Ectodermal cell (in vitro differentiated cells): ENCODE data around the gene MEOX1.

Source experiments
- H3K27ac ChIP-seq: 2 replicates; pipeline ENCODE4 v1.7.0; 2013; ENCODE audit warnings: mild to moderate bottlenecking, low read depth, low read length; ENCODE audit not compliant: insufficient read depth, poor library complexity, severe bottlenecking
- H3K27me3 ChIP-seq: 2 replicates; pipeline ENCODE4 v1.7.0; 2013; ENCODE audit warnings: mild to moderate bottlenecking, low read length; ENCODE audit not compliant: insufficient read depth, control insufficient read depth, poor library complexity, severe bottlenecking
- H3K36me3 ChIP-seq: one replicate; pipeline ENCODE4 v1.7.0; 2013; ENCODE audit warnings: low read length; ENCODE audit not compliant: control insufficient read depth, insufficient read depth
- H3K4me1 ChIP-seq: one replicate; pipeline ENCODE4 v1.7.0; 2013; ENCODE audit warnings: low read length; ENCODE audit not compliant: control insufficient read depth, insufficient read depth
- H3K4me3 ChIP-seq: 2 replicates; pipeline ENCODE4 v1.7.0; 2013; ENCODE audit warnings: low read depth, low read length, control low read depth; ENCODE audit not compliant: insufficient read depth
- H3K9me3 ChIP-seq: 2 replicates; pipeline ENCODE4 v1.7.0; 2013; ENCODE audit warnings: mild to moderate bottlenecking, low read length, moderate library complexity; ENCODE audit not compliant: control insufficient read depth
- WGBS, 2 experiments: methylation state at CpG; one replicate each; pipeline ENCODE4 v1.1.7; 2013; ENCODE audit warnings: missing lambda C conversion rate in 2 of 2; 5-methylcytosine and 5-hydroxymethylcytosine counted together

Gene MEOX1

GRCh38 chr17:43659823-43660617 lies 1.7 kb downstream of the MEOX1 start:
- Histone ChIP-seq H3K9me3 (no peaks in the 10 kb centered on the region), H3K27me3 (no peaks in the 10 kb centered on the region), H3K36me3 (no peaks in the 10 kb centered on the region), H3K27ac (no peak overlapping the region), H3K4me1 (peaks cover 64% of the 10 kb centered on the region), H3K4me3 (no peak overlapping the region)
- WGBS, 2 experiments = 81% methylated on average over 11 of the region's 11 CpGs

GRCh38 chr17:43658900-43659299 lies 2.8 kb downstream of the MEOX1 start:
- Histone ChIP-seq H3K4me3 (no peak overlapping the region), H3K4me1 (peaks cover 60% of the 10 kb centered on the region), H3K27me3 (no peaks in the 10 kb centered on the region), H3K27ac (no peak overlapping the region), H3K9me3 (no peaks in the 10 kb centered on the region), H3K36me3 (no peaks in the 10 kb centered on the region)
- WGBS, 2 experiments = 66 to 67% methylated on average over 9 of the region's 9 CpGs

GRCh38 chr17:43655693-43656255 lies 5.9 kb downstream of the MEOX1 start:
- Histone ChIP-seq H3K27ac (no peak overlapping the region), H3K4me3 (no peak overlapping the region), H3K27me3 (no peaks in the 10 kb centered on the region), H3K9me3 (no peaks in the 10 kb centered on the region), H3K4me1 (peaks cover 43% of the 10 kb centered on the region), H3K36me3 (no peaks in the 10 kb centered on the region)
- 80 to 87% methylated on average over 3 to 5 of the region's 5 CpGs for WGBS, 2 experiments

- H3K36me3 ChIP-seq = no peaks in the 10 kb centered on the region
- no peak overlapping the region for H3K4me3 ChIP-seq
- no peak overlapping the region for H3K27ac ChIP-seq
- H3K9me3 ChIP-seq = no peaks in the 10 kb centered on the region
- 71 to 73% methylated on average over 6 of the region's 6 CpGs for WGBS, 2 experiments
- H3K4me1 ChIP-seq = peaks cover 17% of the 10 kb centered on the region
- peaks cover 4% of the 10 kb centered on the region for H3K27me3 ChIP-seq
These were observed 9.6 kb downstream of the MEOX1 start for GRCh38 chr17:43652124-43652480.

- Histone ChIP-seq H3K36me3 (no peaks in the 10 kb centered on the region), H3K27me3 (peaks cover 19% of the 10 kb centered on the region)
- 83 to 84% methylated on average over 8 of the region's 8 CpGs for WGBS, 2 experiments
These were observed 11.3 kb downstream of the MEOX1 start for GRCh38 chr17:43650471-43650870.

GRCh38 chr17:43648916-43649315 lies 12.8 kb downstream of the MEOX1 start:
- no peak overlapping the region for H3K4me3 ChIP-seq
- H3K9me3 ChIP-seq = no peaks in the 10 kb centered on the region
- H3K4me1 ChIP-seq = peaks cover 7% of the 10 kb centered on the region
- no peaks in the 10 kb centered on the region for H3K36me3 ChIP-seq
- no peak overlapping the region for H3K27ac ChIP-seq
- 91 to 94% methylated on average over 7 of the region's 7 CpGs for WGBS, 2 experiments
- peaks cover 22% of the 10 kb centered on the region for H3K27me3 ChIP-seq

More at GRCh38 chr17:43650471-43650870, 11.3 kb downstream of the MEOX1 start:
- no peaks in the 10 kb centered on the region for H3K9me3 ChIP-seq
- no peak overlapping the region for H3K27ac ChIP-seq
- H3K4me1 ChIP-seq = peaks cover 7% of the 10 kb centered on the region
- no peak overlapping the region for H3K4me3 ChIP-seq

- WGBS, 2 experiments = 38 to 41% methylated on average over 72 of the region's 72 CpGs
- no peak overlapping the region for H3K27ac ChIP-seq
- peak overlapping the region; percentile 10 for H3K4me3 ChIP-seq
- H3K4me1 ChIP-seq = peaks cover 5% of the 10 kb centered on the region
- H3K9me3 ChIP-seq = no peaks in the 10 kb centered on the region
- no peaks in the 10 kb centered on the region for H3K36me3 ChIP-seq
- H3K27me3 ChIP-seq = peaks cover 22% of the 10 kb centered on the region
These were observed 15.8 kb downstream of the MEOX1 start for GRCh38 chr17:43645765-43646481.

- Histone ChIP-seq H3K9me3 (no peaks in the 10 kb centered on the region), H3K4me1 (peaks cover 5% of the 10 kb centered on the region), H3K27me3 (peaks cover 22% of the 10 kb centered on the region), H3K4me3 (no peak overlapping the region), H3K27ac (no peak overlapping the region), H3K36me3 (no peaks in the 10 kb centered on the region)
- 87 to 90% methylated on average over 16 of the region's 16 CpGs for WGBS, 2 experiments
These were observed 16.3 kb downstream of the MEOX1 start for GRCh38 chr17:43645450-43645764.

- Histone ChIP-seq H3K4me1 (peaks cover 5% of the 10 kb centered on the region), H3K27ac (no peak overlapping the region), H3K27me3 (peaks cover 22% of the 10 kb centered on the region), H3K36me3 (no peaks in the 10 kb centered on the region), H3K4me3 (no peak overlapping the region), H3K9me3 (no peaks in the 10 kb centered on the region)
- WGBS, 2 experiments = 88% methylated on average over 4 of the region's 4 CpGs
These were observed 17.6 kb downstream of the MEOX1 start for GRCh38 chr17:43644081-43644480.

- H3K27ac ChIP-seq = no peak overlapping the region
- H3K27me3 ChIP-seq = peaks cover 12% of the 10 kb centered on the region
- 94 to 95% methylated on average over 7 of the region's 7 CpGs for WGBS, 2 experiments
- H3K4me3 ChIP-seq = no peak overlapping the region
- H3K4me1 ChIP-seq = peaks cover 5% of the 10 kb centered on the region
- H3K9me3 ChIP-seq = no peaks in the 10 kb centered on the region
- H3K36me3 ChIP-seq = no peaks in the 10 kb centered on the region
These were observed 20.3 kb downstream of the MEOX1 start for GRCh38 chr17:43641416-43641815.
